Measurements from ENCODE around the gene CADPS. TPM values are rescaled to one million over a fixed set of nuclear protein-coding genes. Genes with fewer than 3 reads are reported as not detected.

The CADPS gene
- total and polyA plus RNA-seq, 5 donors from 2014 or later = not detected

DNA sequence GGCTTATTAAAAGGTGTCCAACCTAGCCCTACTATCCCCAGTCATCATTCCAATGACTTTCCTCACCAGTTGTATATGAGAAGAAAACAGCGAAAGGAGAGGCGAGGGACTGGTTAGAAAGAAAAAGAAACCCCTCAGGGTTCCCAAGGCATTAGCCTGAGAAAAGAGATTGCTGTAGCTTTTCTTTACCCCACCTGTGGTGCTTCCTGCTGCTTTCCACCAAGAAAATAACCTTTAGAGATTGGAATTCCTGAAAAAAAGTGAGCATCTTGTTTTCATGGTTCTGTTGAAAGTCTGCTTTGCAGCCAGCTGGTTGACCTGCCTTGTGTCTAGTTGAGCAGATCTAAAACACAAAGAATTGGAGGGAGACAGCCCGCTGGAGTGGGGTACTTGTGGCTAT lies 196.4 kb downstream of the CADPS start:
- no peaks in the 10 kb centered on the region for H3K27me3 Mint-ChIP-seq

DNA sequence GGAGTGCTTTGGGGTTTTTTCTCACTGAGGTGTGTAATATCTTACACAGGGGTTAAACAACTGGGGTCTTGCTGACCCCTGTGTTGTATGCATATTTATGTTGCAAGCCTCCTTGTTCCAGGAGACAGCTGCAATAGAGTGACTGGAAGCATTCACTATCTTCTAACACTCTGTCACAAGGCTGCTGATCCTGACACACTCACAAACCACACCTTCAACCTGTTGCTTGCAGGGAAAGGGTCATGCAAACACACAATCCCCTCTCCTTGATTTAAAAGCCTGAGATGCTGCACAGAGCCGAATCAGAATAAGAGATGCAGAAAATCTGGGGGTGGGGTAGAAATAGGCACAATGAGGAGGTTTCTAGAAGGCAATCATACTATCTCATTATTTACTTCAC lies 197.3 kb downstream of the CADPS start:
- Histone ChIP-seq H3K9me3 (ENCODE audit: control insufficient read depth in 2 of 2, low read length in 2 of 2) (no peaks in the 10 kb centered on the region), H3K27me3 (ENCODE audit: control insufficient read depth, insufficient read depth, low read length) (no peaks in the 10 kb centered on the region), H3K36me3 (ENCODE audit: control insufficient read depth, insufficient read depth, low read length) (no peaks in the 10 kb centered on the region), H3K4me3 (ENCODE audit: low read depth, low read length) (no peak overlapping the region), H3K27ac (ENCODE audit: insufficient read depth, low read length, poor library complexity, severe bottlenecking) (no peak overlapping the region), H3K4me1 (ENCODE audit: control insufficient read depth, insufficient read depth, low read length, poor library complexity, severe bottlenecking) (no peaks in the 10 kb centered on the region)
- H3K27me3 Mint-ChIP-seq = no peaks in the 10 kb centered on the region
- no peak overlapping the region for H3K27ac Mint-ChIP-seq
- H3K9me3 Mint-ChIP-seq = no peaks in the 10 kb centered on the region
- no peak overlapping the region for H3K4me3 Mint-ChIP-seq
- DNase-seq (no peak), ATAC-seq (ENCODE audit: low read depth in 2 of 2) (no peak)
- no peaks in the 10 kb centered on the region for H3K4me1 Mint-ChIP-seq
- H3K36me3 Mint-ChIP-seq = no peaks in the 10 kb centered on the region

More for the DNA sequence above, 196.4 kb downstream of the CADPS start:
- no peak for DNase-seq
- Histone ChIP-seq H3K4me3 (ENCODE audit: low read depth, low read length) (no peak overlapping the region), H3K27me3 (ENCODE audit: control insufficient read depth, insufficient read depth, low read length) (no peaks in the 10 kb centered on the region), H3K9me3 (ENCODE audit: control insufficient read depth in 2 of 2, low read length in 2 of 2) (no peaks in the 10 kb centered on the region), H3K27ac (ENCODE audit: insufficient read depth, low read length, poor library complexity, severe bottlenecking) (no peak overlapping the region), H3K36me3 (ENCODE audit: control insufficient read depth, insufficient read depth, low read length) (no peaks in the 10 kb centered on the region), H3K4me1 (ENCODE audit: control insufficient read depth, insufficient read depth, low read length, poor library complexity, severe bottlenecking) (no peaks in the 10 kb centered on the region)
- peaks cover 0 to 1% (median 0%) of the 10 kb centered on the region in 7 donors for H3K9me3 Mint-ChIP-seq
- no peaks in the 10 kb centered on the region for H3K36me3 Mint-ChIP-seq
- H3K27ac Mint-ChIP-seq = no peak overlapping the region
- no peaks in the 10 kb centered on the region for H3K4me1 Mint-ChIP-seq
- no peak overlapping the region for H3K4me3 Mint-ChIP-seq
- no peak for ATAC-seq (ENCODE audit: low read depth in 2 of 2)

DNA sequence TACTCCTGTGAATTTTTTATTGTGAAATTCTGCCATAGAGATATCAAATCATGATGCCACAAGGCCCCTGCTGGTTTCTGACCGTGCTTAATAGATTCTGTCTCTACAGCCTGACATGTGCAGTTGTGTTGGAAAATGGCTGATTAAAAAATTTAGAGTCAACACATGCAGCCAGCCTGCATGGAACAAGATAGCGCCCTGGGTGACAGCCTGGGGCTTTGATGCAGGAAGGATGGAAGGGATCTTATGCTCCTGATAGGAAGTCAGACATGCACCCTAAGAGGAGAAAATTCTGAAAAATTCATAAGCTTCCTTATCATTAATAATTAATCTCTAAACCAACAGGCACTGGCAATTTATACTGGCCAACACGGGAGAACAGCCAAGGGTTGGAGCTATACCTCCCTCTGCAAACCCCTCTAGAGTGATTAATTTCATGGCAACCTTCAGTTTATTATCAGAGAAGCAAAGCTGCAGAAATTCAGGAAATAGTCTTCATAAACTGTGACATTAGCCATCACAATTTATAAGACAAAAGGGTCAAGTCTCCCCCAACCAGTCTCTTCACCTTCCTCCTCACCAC lies 198.4 kb downstream of the CADPS start:
- no peaks in the 10 kb centered on the region for H3K36me3 Mint-ChIP-seq
- H3K9me3 ChIP-seq (ENCODE audit: control insufficient read depth in 2 of 2, low read length in 2 of 2) = no peaks in the 10 kb centered on the region
- H3K4me3 Mint-ChIP-seq = no peak overlapping the region
- H3K36me3 ChIP-seq (ENCODE audit: control insufficient read depth, insufficient read depth, low read length) = no peaks in the 10 kb centered on the region
- no peaks in the 10 kb centered on the region for H3K27me3 Mint-ChIP-seq
- no peak overlapping the region for H3K27ac Mint-ChIP-seq
- ATAC-seq (ENCODE audit: low read depth in 2 of 2) (no peak), DNase-seq (no peak)
- H3K27ac ChIP-seq (ENCODE audit: insufficient read depth, low read length, poor library complexity, severe bottlenecking) = no peak overlapping the region
- no peaks in the 10 kb centered on the region for H3K27me3 ChIP-seq (ENCODE audit: control insufficient read depth, insufficient read depth, low read length)
- H3K9me3 Mint-ChIP-seq = no peaks in the 10 kb centered on the region
- H3K4me3 ChIP-seq (ENCODE audit: low read depth, low read length) = no peak overlapping the region
- no peaks in the 10 kb centered on the region for H3K4me1 Mint-ChIP-seq
- H3K4me1 ChIP-seq (ENCODE audit: control insufficient read depth, insufficient read depth, low read length, poor library complexity, severe bottlenecking) = no peaks in the 10 kb centered on the region

DNA sequence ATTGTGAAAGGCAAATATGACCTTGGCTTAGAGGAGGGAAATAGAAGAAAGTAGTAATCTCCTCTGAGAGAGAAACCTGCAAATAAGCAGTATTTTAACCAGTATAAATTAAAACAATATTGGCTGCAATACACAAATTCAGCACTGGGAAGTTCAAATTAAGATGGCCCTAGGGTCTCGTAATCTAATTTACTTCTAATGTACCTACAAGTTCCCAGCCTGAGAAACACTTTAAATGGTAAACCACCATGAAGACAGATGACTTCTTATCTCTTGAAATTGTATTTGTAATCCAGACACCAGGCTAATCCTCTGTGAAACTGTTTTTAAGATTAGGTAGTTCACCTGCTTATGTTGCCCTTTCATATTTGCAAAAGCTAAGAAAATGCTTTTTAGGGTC lies 199.7 kb downstream of the CADPS start:
- no peaks in the 10 kb centered on the region for H3K27me3 Mint-ChIP-seq
- no peaks in the 10 kb centered on the region for H3K4me1 Mint-ChIP-seq
- no peaks in the 10 kb centered on the region for H3K36me3 Mint-ChIP-seq
- no peak overlapping the region for H3K4me3 Mint-ChIP-seq
- H3K9me3 Mint-ChIP-seq = no peaks in the 10 kb centered on the region
- H3K27me3 ChIP-seq (ENCODE audit: control insufficient read depth, insufficient read depth, low read length) = no peaks in the 10 kb centered on the region
- DNase-seq (no peak), ATAC-seq (ENCODE audit: low read depth in 2 of 2) (no peak)
- H3K36me3 ChIP-seq (ENCODE audit: control insufficient read depth, insufficient read depth, low read length) = no peaks in the 10 kb centered on the region
- no peaks in the 10 kb centered on the region for H3K9me3 ChIP-seq (ENCODE audit: control insufficient read depth in 2 of 2, low read length in 2 of 2)
- H3K27ac ChIP-seq (ENCODE audit: insufficient read depth, low read length, poor library complexity, severe bottlenecking) = no peak overlapping the region
- H3K4me3 ChIP-seq (ENCODE audit: low read depth, low read length) = no peak overlapping the region
- H3K27ac Mint-ChIP-seq = no peak overlapping the region
- no peaks in the 10 kb centered on the region for H3K4me1 ChIP-seq (ENCODE audit: control insufficient read depth, insufficient read depth, low read length, poor library complexity, severe bottlenecking)

DNA sequence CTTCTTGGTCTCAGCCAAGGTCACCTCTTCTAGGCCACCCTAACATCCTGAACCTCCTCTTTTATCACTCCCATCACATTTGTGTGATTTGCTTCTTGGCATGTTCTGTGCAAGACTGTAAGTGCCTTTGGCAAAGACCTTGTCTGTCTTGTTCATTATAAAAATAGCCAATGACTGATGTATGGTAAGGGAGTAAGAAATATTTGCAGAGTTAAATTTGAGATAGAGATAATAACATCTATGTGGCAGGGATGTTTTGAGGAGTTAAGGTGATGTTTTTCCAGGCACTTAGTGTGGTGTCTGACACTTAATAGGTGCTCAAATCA lies 202.3 kb downstream of the CADPS start:
- Mint-ChIP-seq H3K4me1 (no peaks in the 10 kb centered on the region), H3K9me3 (no peaks in the 10 kb centered on the region), H3K27ac (no peak overlapping the region), H3K4me3 (no peak overlapping the region), H3K36me3 (no peaks in the 10 kb centered on the region), H3K27me3 (no peaks in the 10 kb centered on the region)
- H3K9me3 ChIP-seq (ENCODE audit: control insufficient read depth in 2 of 2, low read length in 2 of 2) = no peaks in the 10 kb centered on the region
- no peaks in the 10 kb centered on the region for H3K27me3 ChIP-seq (ENCODE audit: control insufficient read depth, insufficient read depth, low read length)
- DNase-seq (no peak), ATAC-seq (ENCODE audit: low read depth in 2 of 2) (no peak)
- no peak overlapping the region for H3K4me3 ChIP-seq (ENCODE audit: low read depth, low read length)
- no peaks in the 10 kb centered on the region for H3K4me1 ChIP-seq (ENCODE audit: control insufficient read depth, insufficient read depth, low read length, poor library complexity, severe bottlenecking)
- no peaks in the 10 kb centered on the region for H3K36me3 ChIP-seq (ENCODE audit: control insufficient read depth, insufficient read depth, low read length)
- H3K27ac ChIP-seq (ENCODE audit: insufficient read depth, low read length, poor library complexity, severe bottlenecking) = no peak overlapping the region

DNA sequence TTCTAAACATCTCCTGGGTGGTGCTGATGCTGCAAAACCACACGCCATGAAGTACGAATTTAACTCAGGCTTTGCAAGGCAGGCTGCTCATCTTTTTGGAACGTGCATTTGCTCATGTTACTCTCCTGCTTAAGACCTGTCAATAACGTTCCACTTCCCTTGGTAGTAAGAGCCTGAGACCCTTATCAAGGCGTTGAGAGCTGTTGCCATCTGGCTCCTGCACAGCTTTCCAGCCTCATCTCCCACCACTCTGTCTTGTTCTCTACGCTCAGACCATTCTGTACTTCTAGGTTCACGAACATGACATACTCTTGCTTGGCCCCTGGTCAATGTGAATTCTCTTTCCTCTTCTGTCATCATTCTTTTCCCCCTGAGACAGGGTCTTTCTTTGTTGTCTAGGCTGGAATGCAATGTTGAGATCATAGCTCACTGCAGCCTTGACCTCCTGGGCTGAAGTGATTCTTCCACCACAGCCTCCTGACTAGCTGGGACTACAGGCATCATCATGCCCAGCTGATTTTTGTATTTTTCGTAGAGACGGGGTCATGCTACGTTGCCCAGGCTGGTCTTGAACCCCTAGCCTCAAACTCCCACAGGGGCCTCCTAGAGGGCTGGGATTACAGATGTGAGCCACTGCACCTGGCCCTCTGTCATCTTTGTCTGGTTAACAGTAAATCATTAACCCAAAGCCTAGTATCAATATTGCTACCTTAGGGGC lies 202.8 kb downstream of the CADPS start:
- no peaks in the 10 kb centered on the region for H3K36me3 Mint-ChIP-seq
- no peak overlapping the region for H3K27ac Mint-ChIP-seq
- Histone ChIP-seq H3K4me3 (ENCODE audit: low read depth, low read length) (no peak overlapping the region), H3K27ac (ENCODE audit: insufficient read depth, low read length, poor library complexity, severe bottlenecking) (no peak overlapping the region), H3K4me1 (ENCODE audit: control insufficient read depth, insufficient read depth, low read length, poor library complexity, severe bottlenecking) (no peaks in the 10 kb centered on the region), H3K27me3 (ENCODE audit: control insufficient read depth, insufficient read depth, low read length) (no peaks in the 10 kb centered on the region), H3K9me3 (ENCODE audit: control insufficient read depth in 2 of 2, low read length in 2 of 2) (no peaks in the 10 kb centered on the region), H3K36me3 (ENCODE audit: control insufficient read depth, insufficient read depth, low read length) (no peaks in the 10 kb centered on the region)
- no peaks in the 10 kb centered on the region for H3K27me3 Mint-ChIP-seq
- H3K9me3 Mint-ChIP-seq = no peaks in the 10 kb centered on the region
- DNase-seq (no peak), ATAC-seq (ENCODE audit: low read depth in 2 of 2) (no peak)
- H3K4me3 Mint-ChIP-seq = no peak overlapping the region
- H3K4me1 Mint-ChIP-seq = no peaks in the 10 kb centered on the region

DNA sequence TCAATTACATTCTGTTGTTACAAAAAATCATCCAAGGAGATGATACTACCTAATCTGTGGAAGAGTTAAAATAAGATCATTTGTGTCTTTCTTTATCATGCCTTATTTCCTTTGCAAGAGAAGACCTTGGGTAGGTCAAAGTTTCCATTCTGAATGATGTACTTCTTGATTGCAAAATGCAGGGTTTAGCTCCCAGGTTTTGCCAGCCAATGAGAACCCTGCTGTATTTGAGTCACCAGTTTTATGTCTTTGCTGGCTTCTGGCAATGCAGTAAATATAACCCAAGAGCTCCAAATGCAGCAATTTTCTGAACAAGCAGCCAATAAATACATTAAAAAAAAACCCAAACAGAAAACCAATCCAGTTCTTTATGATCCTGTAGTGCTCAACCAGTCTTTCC lies 204.9 kb downstream of the CADPS start:
- Histone ChIP-seq H3K36me3 (ENCODE audit: control insufficient read depth, insufficient read depth, low read length) (no peaks in the 10 kb centered on the region), H3K4me3 (ENCODE audit: low read depth, low read length) (no peak overlapping the region), H3K27me3 (ENCODE audit: control insufficient read depth, insufficient read depth, low read length) (no peaks in the 10 kb centered on the region), H3K4me1 (ENCODE audit: control insufficient read depth, insufficient read depth, low read length, poor library complexity, severe bottlenecking) (no peaks in the 10 kb centered on the region), H3K27ac (ENCODE audit: insufficient read depth, low read length, poor library complexity, severe bottlenecking) (no peak overlapping the region), H3K9me3 (ENCODE audit: control insufficient read depth in 2 of 2, low read length in 2 of 2) (no peaks in the 10 kb centered on the region)
- no peaks in the 10 kb centered on the region for H3K9me3 Mint-ChIP-seq
- ATAC-seq (ENCODE audit: low read depth in 2 of 2) (no peak), DNase-seq (no peak)
- H3K27me3 Mint-ChIP-seq = no peaks in the 10 kb centered on the region
- no peaks in the 10 kb centered on the region for H3K4me1 Mint-ChIP-seq
- no peaks in the 10 kb centered on the region for H3K36me3 Mint-ChIP-seq
- no peak overlapping the region for H3K27ac Mint-ChIP-seq
- H3K4me3 Mint-ChIP-seq = no peak overlapping the region

DNA sequence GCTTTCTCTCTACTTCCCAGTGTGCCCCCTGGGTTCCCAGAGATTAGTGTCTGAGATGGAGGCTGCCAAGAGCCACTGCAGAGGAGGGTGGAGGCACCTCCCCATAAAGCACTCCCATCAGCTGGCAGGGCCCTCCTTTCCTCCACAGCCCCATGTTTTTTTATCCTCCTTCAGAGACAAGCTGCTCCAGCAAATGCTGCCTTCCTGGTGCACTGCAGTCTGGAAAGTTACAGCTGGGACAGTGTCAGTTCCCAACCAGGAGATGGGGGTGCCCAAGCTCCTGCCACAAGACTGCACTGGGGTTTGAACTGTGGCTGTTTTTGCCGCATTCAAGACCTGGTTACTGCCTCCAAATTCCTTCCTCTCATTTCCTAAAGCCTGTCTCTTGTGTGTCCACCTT lies 206.1 kb downstream of the CADPS start:
- H3K4me1 ChIP-seq (ENCODE audit: control insufficient read depth, insufficient read depth, low read length, poor library complexity, severe bottlenecking) = no peaks in the 10 kb centered on the region
- no peaks in the 10 kb centered on the region for H3K4me1 Mint-ChIP-seq
- H3K9me3 ChIP-seq (ENCODE audit: control insufficient read depth in 2 of 2, low read length in 2 of 2) = no peaks in the 10 kb centered on the region
- no peaks in the 10 kb centered on the region for H3K27me3 ChIP-seq (ENCODE audit: control insufficient read depth, insufficient read depth, low read length)
- H3K27me3 Mint-ChIP-seq = peaks cover 3% of the 10 kb centered on the region
- H3K36me3 Mint-ChIP-seq = no peaks in the 10 kb centered on the region
- no peak for ATAC-seq (ENCODE audit: low read depth in 2 of 2)
- H3K36me3 ChIP-seq (ENCODE audit: control insufficient read depth, insufficient read depth, low read length) = no peaks in the 10 kb centered on the region
- H3K4me3 ChIP-seq (ENCODE audit: low read depth, low read length) = no peak overlapping the region
- H3K4me3 Mint-ChIP-seq = no peak overlapping the region
- no peak overlapping the region for H3K27ac Mint-ChIP-seq
- H3K9me3 Mint-ChIP-seq = no peaks in the 10 kb centered on the region
- H3K27ac ChIP-seq (ENCODE audit: insufficient read depth, low read length, poor library complexity, severe bottlenecking) = no peak overlapping the region
- DNase-seq = no peak

All from CD4-positive, CD25-positive, alpha-beta regulatory T cell (primary cell).